HG02623 (cell line): Measurements from ENCODE around the gene SEMA4C.
A peak's percentile ranks its signal among the peaks of the same experiment; 100 is the strongest.

Experiments used
- ATAC-seq: cut with Tn5 transposase; IDR thresholded peaks from one replicate; pipeline ENCODE4 v1.9.1; 2021; ENCODE audit warnings: moderate library complexity; ENCODE audit not compliant: unreplicated experiment

Gene SEMA4C

DNA sequence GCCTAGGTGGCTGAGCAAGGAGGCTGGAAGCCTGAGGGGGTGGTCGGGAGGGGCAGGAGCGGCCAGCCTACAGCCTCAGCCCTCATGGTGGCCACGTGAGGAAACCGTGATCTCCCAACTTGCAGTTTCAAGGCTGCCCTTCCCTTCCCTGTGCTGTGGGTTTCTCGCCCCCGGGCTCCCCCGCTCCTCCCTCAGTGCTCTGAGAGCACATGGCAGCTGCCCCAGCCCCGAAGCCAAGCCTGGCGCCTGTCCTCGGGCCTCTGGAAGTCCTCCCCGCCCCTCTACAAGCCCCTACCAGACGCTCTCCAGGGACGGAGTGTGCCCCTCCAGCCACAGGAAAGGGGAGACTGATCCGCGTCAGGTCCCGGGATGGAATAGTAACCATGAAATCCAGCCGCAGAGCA is 25.5 kb downstream of the SEMA4C start:
- ATAC-seq = no peak

DNA sequence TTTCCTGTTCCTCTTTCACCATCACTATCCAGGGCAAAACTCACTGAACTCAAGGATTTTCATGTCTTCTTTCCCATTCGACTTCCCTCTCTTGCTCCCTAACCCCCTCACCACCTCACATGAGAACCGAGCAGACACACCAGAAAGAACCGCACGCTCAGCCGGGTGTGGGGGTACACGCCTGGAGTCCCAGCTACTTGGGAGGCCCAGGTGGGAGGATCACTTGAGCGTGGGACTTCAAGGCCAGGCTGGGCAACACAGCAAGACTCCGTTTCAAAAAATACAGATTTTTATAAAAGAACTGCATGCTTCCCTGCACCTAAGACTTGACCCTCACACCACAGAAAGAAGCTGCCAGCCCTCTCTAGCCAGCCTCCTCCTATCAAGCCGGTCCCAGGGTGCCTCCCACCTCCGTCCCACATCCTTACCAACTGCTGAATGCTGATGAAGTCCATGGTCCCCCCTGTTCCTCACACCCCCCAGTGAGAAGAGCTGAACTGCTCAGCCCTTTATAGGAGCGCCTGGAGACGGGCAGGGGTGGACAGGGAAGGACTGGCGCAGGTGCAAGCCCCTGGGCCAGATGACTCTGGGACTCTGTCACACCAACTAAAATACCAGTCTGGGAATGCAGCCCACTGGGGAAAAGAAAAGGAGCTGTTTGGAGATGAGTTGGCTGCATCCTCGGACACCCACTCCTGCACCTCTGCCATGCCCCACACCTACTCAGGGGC is 26.2 kb downstream of the SEMA4C start, which contains the start of gene ANKRD23:
TSS of gene ANKRD23 (minus strand) at position 484 of the 731 bp plus-strand sequence. CDS start at position 455, 29 bp downstream.
- no peak for ATAC-seq

DNA sequence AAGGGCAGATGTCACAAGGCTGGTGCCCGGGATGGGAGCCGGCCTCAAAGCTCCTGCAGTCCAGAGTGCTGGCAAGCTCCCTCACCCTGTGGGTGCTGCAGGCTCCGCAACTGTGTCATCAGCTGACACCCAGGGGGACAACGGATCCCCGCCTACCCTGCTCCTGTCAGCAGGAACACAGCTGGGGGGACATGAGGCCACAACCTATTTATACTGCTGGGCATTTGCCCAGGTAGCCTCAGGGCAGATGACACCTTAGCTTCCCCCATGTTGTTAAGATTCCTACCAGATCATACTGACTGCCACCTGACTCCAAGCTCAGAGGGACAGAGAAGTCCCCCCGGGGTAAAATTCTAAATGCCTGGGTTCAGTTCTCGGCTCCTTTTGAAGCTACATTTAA is 27.3 kb downstream of the SEMA4C start:
- ATAC-seq = no peak

DNA sequence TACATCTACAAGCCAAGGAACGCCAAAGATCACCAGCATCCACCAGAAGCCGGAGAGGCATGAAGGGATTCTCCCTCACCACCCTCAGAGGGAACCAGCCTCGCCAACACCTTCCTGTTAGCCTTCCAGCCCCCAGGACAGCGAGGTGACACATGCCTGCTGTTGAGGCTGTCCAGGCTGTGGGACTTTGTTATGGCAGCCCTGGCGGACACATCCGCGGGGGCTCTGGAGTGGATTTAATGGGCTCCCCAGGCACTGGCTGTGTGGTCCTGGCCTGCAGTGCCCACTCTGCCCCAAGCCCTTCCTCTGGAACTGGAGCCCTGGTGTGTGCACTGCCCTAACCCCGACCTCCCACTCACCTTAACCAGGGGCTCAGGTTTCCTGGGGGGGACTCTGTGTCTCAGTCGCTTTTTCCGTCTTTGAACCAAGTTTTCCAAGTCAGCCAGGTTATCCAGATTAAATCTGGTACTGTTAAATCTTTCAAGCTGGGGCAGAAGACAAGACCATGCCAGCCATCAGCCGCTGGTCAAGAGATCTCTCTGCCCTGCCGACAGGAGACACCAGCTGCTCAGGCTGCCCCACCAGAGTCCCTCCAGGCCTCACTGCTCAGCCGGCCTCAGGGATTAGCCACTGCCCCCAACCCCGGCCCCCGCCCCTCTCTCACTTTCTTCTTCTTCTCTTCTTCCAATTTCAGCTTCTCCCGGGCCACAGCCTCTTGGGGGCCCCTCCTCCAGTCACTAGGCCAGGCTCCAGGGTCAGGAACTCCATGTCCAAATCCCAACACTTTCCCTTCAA is 28.0 kb downstream of the SEMA4C start:
- ATAC-seq = no peak

DNA sequence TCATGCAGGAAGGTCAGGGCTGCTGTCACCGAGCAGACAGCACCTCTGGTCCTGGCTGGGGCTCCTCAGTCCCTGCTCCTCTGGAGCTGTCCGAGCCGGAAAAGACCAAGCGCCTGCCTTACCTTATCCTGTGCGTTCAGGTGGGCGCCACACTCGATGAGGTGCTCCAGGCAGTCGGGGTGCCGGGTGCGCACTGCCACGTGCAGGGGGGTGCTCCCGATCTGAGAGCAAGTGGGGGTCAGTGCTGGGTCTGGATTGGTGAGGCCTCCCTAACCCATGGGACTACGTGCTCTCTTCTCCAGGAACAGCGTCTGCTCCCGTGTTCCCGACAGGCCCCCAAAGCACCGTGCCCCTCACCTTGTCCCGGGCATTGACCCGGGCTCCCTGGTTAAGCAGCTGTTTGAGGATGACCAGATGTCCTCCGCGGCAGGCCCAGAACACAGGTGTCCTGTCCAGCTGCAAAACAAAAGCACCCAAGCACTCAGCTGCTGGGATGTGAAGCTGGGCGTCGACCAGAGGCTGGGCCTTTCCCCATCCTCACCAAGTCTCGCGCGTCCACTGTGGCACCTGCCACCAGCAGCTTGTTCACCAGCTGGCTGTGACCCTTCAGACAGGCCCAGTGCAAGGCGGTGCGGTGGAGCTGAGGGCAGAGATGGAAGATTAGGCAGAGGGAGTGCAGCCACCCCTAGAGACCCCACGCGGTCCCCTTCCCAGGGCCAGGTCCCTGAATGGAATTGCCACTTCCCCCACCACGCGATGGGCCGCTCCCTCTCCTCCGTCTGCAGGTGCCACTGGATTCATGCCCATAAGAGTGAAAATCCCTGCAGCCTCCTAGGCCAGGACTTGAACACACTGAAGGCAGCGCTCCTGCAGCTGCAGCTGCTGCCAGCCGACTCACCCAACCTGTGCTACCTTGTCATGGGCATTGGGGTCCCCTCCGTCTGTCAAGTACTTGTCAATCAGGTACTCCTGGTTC is 29.7 kb downstream of the SEMA4C start:
- no peak for ATAC-seq

DNA sequence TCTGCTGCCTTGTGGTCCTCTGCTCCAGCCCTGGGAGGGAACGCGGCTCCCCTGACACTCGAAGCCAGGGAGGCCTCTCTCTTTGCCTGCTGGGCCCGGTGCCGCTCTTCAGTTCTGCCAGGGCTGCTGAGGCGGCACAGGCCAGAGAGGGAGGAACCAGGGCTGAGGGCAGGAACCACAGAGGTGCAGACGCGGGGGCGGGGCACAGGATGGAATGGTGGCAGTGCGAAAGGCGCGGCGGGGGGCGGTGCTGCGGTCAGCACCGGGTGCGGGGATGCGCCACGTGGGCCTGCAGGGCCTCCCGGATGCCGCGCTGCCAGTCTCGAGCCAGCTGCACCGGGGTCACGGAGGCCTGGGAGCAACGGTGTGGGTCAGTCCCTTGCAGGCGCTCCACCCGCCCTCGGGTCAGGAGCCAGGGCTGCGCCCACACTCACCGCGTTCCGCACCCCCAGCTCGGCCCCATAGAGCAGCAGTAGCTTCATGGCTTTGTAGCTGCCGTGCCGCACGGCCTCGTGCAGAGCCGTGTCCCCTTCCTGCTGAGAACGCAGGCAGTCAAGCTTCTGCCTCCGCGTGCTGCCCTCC is 30.5 kb downstream of the SEMA4C start:
- ATAC-seq = peak; percentile 53

DNA sequence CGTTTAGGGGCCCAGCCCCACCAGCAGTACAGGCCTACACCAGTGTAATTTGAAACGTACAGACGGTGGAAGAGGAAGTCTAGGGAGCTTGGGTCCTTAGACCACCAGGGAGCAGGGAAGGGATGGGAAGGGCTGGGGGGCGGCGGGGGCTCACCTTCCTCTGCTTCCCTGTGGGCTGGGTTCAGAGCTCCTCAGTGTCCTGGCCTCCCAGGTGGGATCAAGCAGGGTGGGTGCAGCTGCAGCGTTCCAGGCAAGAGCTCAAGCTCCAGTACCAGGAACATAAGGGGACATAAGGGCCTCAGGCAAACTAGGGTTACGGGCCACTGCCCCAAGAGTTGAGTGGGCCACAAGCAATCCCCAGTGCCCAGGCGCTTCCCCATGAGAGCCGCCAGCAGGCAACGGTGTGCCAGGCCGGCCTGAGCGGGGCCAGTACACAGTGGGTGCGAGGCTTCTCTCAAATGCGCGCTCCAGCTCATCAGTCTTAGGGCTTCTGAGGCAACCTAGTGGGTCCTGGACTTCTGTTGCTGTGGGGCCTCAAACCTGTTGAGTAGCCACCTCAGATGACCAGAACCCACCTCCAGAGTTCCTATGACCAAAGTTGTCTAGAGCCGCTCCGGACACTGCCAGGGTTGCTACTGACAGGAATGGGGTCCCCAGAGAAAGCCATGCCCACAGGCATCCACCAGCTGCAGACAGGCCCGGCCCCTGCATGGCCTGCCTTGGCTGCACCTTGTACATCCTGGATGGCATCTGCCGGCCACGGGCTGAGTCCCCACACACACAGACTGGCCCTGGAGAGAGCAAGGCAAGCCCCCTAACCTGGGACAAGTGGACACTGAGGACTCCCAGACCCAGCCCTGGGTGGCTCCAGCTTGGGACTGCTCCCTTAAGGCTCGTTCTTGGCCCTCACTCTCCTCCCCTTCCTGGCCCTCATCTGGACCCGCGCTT is 31.3 kb downstream of the SEMA4C start:
- no peak for ATAC-seq

DNA sequence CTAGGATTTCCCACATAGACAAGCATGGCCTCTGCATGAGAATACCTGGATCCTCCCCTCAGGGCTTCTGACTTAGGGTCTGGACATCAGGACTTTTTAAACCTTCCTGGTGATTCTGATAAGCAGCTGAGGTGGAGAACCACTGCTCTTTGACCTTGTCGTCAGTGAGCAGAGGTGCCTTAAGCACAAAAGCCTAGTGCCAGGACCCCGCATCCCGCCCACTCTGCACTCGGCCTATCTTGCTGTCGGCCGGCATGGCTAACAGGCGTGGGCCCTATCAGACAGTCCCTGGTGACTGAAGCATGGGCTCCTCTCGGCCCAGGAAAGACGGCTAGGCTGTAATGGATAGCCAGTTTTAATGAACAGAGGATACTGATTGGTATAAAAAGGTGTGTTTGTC is 32.3 kb downstream of the SEMA4C start:
- no peak for ATAC-seq

DNA sequence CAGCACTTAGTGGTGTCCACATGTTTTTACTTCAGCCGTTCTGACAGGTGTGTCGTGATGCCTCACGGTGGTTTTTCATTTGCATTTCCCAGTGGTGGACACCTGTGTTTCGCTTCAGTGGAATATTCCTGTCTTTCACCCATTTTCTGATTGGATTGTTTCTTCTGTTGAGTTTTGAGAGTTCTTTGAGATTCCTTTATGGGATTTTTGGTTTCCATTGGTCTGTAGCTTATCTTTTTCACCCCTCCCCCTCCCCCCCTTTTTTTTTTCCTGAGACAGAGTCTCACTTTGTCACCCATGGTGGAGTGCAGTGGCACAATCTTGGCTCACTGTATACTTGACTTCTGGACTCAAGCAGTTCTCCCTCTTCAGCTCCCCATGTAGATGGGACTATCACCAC is 34.0 kb downstream of the SEMA4C start:
- ATAC-seq = no peak

DNA sequence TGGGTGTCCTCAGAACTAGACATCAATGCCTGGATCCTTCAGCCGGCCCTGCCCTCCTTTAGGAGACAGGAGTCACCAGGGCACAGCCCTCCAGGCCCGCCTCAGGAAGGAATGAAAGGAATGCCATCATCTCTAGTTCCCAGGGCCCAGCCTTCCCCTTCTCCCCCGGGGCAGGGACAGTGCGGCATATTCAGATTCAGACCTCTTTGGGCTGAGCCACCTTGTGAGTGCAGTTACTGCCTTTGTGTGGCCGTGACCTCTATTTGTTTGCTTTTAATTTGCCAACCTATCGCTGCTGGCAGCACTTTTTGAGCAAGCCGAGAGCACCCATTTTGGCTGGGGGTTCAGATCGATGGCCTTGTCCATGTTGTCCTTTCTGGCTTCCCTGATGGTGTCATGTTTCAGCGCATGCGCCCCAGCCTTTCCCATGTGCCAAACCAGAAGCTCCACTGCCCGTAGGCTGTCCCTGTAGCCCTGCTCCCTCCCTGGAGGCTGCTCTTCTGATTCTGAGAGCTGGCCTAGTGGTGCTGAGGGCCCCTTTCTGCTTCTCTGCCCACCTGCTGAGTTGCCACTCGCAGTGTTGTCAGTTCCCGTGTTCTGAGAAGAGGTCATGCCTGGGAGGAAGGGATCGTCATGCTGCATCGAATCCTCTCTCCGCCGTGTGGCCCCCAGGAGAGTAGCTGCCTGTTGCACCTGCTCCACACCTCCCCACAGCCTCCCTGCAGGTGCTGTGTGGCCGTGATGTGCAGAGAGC is 36.9 kb downstream of the SEMA4C start:
- ATAC-seq = no peak

DNA sequence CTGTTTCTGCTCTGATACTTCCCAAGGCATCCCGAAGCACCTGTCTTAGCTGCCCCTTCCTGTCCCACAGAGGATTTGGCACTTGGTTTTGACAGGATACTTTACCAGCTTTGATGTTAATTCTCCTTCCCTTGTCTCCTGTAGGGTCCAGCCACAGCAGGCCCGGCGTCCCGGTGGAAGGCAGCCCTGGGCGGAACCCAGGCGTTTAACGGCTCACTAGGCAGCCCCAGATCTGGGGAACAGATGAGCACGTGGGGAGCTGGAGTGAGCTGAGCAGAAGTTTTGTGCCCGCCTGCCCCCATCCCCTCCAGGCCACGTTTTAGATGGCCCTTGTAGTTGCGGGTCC is 37.5 kb downstream of the SEMA4C start:
- no peak for ATAC-seq

DNA sequence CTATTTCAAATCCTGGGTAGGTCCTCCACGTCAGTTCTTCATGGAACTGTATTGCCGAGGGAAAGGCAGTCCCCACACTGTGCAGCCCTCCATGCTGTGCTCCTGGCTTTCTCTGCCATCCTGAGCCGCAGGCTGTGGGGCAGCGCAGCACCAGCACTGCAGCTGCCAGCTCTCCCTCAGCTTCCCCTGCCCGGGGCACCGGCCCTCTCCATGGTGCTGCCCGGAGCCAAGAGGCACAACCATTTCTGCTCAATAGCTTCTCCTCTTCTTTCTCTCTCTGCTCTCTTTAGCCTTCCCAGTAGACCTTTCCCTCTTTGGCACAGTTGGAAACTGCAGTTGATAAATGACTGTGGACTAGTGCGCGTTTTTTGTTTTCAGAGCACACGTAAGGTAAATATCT is 38.2 kb downstream of the SEMA4C start:
- ATAC-seq = no peak

DNA sequence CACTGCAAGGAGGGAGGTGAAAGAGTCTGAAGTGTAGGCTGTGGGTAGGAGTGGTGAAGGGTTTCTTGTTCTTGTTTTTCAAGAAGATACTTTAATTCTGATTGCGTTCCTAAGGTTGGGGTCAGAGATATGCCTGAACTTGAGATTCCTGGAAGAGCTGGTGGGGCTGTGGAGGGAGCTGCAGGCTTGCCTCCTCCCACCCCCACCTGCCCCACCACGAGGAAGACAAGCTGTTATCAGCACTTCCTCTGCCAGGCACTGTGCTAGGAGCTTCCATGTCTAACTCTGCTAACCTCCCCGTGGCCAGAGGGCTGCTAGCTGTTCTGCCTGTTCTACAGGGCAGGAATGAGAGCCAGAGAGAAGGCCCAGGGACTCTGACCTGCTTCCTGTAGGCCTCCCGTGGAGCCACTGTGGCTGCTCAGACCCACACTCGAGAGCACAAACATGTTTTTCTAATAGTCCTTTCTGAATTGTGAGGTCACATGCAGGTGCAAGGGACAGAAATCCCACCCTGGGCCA is 39.8 kb downstream of the SEMA4C start:
- no peak for ATAC-seq

DNA sequence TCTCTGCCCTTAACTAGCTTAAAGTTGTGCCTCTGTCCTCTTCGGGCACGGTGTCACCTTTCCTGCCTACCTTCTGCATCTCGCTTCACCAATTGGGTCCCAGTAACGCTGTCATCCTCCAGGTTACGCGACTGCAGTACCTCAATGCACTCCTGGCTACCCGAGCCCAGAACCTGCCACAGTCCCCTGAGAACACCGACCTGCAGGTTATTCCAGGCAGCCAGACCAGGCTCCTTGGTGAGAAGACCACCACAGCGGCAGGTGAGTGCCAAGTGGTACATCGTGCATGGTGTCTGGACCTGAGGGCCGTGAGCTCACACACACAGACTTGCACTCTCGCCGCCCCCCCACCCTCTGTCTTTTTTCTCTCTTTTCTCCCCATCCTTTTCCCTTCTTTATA is 41.0 kb downstream of the SEMA4C start:
- ATAC-seq = no peak

DNA sequence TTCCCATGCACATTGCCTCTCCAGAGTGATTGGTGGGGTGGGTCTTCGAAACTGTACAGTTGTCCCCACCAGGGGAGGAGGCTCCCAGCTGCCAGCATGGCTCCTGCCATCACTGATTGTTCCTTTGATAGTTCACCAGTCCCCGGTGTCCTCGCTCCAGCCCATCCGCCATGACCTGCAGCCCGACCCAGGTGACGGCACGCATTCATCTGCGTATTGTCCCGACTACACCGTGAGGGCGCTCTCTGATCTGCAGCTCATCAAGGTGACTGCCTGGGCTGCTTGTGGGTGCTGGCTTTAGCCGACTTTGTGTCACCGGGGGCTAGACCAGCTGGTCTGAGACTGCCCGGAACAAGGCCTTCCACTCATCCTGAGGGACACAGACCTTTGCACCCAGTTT is 41.4 kb downstream of the SEMA4C start:
- ATAC-seq = no peak

DNA sequence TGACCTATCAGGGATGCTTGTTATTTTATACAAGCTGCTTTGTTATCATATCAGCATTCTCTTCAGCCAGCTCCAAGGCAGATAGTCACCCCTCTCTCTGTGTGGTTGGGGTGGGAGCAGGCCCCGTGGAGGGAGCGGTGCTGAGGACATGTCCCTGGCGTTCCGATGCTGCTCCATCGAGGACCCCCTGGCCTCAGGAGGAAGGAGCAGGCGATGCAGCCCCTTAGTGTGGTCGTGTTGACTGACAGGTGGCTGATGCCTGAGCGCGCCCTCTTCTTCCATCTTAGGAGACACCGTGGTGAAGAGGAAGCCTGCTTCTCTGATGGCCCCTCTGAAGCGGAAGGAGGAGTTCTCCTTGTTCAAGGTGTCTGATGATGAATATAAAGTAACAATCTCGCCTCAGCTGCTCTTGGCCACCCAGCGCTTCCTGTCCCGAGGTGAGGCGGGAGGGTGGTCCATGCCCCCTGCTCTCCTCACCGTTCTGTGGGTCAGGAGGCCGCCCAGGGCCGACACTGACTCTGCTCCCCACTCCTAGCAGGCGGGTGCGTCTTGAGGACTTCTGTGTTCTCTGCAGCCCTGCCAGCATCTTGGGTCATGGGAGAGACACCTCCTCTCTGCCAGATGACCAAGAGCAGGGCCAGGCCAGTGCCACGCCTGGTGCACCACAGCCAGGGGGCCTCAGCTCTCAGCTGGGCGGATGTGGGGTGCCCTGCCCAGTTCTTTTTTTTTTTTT is 43.2 kb downstream of the SEMA4C start:
- no peak for ATAC-seq

DNA sequence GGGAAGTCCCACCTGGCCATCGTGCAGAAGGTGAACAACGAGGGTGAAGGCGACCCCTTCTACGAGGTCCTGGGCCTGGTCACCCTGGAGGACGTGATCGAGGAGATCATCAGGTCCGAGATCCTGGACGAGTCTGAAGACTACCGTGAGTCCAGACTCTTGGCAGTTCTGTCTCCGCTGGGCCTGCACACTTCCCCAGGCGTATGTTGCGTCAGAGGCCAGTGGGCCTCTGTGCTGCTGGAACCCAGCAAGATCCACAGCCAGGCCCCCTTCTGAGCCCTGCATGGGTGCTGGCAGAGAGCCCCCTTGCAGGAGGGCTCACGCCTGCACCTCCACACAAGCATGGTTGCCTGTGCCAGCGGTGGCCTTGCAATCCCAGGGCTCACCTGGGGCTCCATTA is 44.8 kb downstream of the SEMA4C start:
- no peak for ATAC-seq
